Dermis blood vessel endothelial cell (primary cell): ENCODE data around the gene KCNH6. TPM values are rescaled to one million over a fixed set of nuclear protein-coding genes. Genes with fewer than 3 reads are reported as not detected.

Source experiments
- DNase-seq: peaks from one replicate; pipeline ENCODE4 v3.0.0; 2010
- total RNA-seq: library from RNA; depleted of rRNA; stranded (reverse); fragments of >200 nt; gene quantifications from 2 replicates; pipeline ENCODE4 v1.2.3, GENCODE V29; 2014

Gene KCNH6
- total RNA-seq, 1 donor from 2014 or later = not detected

DNA sequence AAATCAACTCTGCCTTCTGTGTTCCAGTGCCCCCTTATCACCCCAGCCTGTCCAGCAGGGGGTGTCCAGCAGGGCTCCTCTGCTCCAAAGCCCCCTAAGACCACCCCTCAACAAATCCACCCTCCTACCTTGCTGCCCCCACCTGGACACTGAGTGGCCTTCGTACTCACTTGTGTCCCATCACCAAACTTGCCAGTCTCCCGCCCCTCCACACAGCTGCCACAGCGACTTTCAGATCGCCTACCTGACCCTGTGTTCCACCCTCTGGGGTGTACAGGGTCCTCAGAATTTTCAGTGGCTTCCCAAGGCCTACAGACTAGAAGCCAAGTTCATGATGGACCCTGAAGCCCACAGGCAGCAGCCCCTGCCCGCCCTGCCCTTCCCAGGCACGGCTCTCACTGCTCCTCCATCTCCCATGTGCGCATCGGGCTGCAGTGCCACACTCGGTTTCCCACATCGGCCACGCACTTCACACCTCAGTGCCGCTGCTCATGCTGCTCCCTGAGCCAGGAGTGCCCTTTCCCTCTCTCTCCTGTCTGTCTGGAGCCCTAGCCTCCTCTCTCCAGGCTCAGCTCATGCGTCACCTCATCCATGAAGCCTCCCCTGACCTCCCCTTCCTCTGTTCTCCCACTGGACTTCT lies 11.8 kb downstream of the KCNH6 start:
- DNase-seq = no peak

GRCh38 chr17:63535640-63536039 lies 12.5 kb downstream of the KCNH6 start:
- no peak for DNase-seq

DNA sequence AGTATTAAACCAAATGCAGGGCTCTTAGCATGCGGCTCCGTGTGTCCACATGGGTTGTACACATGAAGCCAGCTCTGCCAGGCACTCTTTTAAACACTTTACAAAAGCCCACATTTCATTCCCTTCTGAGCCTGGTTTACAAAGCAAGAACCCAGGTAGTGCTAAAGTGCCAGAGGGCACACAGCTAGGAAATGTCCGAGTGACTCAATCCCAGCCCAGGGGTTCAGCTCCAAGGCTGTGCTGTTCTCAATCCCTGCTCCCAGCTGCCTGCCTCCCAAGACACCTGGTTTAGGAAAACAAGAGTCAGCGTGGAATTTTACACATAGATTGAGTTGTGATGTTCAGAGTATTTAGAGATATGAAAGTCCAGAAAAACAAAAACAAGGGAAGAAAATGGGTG lies 13.8 kb downstream of the KCNH6 start:
- no peak for DNase-seq

- no peak for DNase-seq
Observed at GRCh38 chr17:63537991-63538692, 15.0 kb downstream of the KCNH6 start.

DNA sequence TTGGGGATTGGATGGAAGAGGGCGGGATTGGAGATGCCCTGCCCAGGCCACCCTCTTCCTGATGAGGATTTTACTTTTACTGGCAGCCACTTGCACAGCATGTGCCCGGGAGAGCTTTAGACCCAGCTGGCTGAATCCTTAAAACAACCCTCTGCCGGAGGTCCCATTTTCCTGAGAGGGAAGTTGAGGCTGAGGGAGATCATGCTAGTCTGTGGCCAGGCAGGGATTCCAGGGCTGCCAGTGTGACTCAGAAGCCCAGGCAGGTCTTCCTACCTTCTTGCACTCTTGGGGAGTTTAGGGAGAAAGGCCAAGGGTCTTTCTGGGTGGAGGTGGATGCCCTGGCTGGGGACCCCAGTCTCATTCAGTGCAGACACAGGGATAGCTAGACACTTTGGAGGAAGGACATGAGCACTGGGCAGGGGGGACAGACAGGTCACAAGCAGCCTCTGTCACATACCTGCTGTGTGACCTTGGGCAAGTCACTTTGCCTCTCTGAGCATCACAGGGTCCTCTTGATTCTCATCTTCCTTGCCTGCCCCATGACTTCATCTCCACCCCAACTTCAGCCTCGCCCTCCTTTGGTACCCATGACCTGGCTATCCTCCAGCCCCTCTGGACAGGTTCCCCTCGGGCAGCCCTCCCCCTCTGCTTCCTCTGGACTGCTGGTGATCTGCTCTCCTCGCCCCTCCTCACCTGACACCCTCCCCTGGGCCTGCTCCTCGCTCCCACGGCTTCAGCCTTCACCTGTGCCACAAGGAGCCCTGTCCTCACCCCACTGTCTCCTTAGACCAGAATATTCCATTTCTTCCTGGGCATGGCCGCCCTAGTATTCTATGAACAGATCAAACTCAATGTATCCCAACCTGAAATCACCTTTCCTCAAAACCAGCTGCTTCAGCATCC lies 15.8 kb downstream of the KCNH6 start:
- DNase-seq = no peak

DNA sequence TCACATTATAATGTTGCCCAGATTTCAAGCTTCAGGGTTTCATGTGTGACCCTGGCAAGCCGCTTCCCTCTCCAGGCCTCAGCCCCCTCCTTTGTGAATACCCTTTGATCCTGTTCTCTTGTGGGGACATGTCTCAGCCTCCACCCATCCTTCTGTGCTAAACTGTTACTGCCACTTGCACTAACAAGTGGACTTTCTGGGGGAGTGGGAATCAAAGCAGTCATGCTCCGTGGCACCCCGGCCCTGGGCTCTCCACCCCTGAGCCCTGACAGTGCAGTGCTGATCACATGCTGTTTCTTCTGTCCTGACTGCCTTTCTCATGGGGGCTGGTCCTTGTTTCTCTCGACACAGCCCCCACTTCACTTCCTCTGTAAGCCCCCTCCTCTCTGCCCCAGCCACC lies 17.4 kb downstream of the KCNH6 start:
- DNase-seq = no peak

DNA sequence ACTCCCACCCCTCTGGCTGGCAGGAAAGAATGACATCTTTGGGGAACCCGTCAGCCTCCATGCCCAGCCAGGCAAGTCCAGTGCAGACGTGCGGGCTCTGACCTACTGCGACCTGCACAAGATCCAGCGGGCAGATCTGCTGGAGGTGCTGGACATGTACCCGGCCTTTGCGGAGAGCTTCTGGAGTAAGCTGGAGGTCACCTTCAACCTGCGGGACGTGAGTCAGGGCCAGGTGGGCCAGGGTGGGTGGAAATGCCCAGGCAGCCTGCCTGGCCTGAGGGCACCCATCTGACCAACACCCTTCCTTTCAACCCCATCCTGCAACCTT lies 19.0 kb downstream of the KCNH6 start:
- no peak for DNase-seq

GRCh38 chr17:63542942-63543821 lies 20.0 kb downstream of the KCNH6 start:
- DNase-seq = no peak

DNA sequence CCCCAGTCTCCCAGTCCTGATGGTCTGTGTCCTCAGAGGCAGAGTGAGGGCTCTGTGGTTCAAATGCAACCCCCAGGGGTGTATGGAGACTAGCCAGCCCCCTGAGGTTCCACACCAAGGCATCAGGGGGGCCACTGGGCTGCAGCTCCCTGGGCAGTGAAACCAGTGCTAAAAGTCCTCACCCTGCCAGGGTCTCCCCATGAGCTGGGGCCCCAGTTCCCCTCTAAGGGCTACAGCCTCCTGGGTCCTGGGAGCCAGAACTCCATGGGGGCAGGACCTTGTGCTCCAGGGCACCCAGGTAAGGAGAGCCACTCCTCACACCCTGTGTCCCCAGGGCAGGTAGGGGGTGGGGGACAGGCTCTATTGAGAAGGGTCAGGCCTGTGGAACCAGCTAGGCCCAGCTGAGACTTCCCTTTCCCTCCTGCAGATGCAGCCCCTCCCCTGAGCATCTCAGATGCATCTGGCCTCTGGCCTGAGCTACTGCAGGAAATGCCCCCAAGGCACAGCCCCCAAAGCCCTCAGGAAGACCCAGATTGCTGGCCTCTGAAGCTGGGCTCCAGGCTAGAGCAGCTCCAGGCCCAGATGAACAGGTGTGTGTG lies 20.8 kb downstream of the KCNH6 start:
- no peak for DNase-seq

GRCh38 chr17:63544467-63545301 lies 21.5 kb downstream of the KCNH6 start:
- no peak for DNase-seq

DNA sequence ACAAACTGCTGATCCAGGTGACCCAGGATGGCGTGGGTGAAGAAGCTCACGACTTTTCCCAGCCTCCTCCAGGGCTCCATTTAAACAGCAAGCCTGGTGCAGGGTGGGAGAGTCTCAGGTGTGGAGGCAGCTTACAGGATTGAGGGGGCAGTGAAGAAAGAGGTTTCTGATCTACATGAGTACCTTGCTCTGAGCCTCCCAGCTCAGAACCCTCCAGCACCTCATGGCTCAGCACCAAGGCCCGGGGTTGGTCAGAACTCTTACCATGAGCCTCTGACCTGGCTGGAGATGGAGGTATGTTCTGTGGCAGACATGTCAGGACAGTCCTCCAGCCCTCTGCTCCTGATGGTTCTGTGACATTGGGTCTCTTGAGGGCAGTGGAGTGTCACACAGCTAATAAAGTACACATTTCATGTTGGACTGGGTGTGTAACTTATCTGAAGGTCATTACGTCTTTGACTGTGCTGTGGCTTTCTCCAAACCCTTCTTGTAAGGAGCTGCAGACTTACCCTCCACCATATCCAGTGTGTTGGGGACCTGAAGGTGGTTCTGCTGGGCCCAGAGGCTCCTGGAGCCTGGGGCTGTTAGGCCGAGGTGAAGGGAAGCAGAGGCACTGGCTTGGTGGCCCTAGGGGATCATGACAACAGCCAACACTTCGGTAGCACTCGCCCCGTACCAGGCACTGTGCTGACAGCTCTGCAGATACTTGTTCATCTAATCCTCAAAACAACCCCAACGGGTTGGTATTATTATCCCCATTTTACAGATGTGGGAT lies 23.3 kb downstream of the KCNH6 start:
- no peak for DNase-seq

DNA sequence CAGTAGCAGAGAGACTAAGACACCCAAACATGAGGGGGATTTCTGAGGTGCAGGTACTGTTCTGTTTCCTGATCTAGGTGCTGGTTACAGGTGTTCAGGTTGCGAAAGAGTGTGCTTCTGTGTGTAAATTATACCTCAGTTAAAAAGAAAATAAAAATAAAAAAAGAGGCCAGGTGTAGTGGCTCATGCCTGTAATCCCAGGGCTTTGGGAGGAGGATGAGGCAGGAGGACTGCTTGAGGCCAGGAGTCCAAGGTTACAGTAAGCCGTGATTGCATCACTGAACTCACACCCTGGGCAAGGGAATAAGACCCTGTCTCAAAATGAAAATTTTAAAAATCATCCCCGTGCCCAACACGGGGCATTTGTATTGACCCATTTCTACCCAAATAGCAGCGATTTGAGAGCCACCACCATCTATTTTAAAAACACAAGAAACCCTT lies 23.9 kb downstream of the KCNH6 start:
- no peak for DNase-seq

DNA sequence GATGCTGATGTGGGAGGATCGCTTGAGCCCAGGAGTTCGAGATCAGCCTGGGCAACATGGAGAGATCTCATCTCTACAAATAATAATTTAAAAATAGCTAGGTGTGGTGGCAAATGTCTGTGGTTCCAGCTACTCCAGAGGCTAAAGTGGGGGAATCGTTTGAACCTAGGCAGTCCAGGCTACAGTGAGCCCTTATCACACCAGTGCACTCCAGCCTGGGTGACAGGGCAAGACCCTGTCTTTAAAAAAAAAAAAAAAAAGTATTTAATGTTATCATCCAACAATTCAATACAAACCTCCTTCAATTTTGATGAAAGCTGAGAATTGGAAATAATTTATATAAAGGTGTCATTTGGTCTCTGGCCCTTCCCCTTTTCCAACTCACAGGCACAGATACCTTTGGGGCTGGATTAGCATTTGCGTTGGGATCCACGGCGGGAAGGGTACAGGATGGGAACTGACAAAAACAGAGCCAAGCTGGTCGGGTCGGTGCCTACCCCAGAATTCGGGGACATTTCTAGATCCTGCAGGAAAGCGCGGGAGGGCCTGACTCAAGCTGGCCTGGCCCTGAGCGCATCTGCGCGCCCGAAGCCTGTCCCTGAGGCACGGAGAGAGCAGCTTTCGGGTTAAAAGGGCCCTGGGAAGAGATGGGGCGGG lies 26.3 kb downstream of the KCNH6 start:
- DNase-seq = no peak

DNA sequence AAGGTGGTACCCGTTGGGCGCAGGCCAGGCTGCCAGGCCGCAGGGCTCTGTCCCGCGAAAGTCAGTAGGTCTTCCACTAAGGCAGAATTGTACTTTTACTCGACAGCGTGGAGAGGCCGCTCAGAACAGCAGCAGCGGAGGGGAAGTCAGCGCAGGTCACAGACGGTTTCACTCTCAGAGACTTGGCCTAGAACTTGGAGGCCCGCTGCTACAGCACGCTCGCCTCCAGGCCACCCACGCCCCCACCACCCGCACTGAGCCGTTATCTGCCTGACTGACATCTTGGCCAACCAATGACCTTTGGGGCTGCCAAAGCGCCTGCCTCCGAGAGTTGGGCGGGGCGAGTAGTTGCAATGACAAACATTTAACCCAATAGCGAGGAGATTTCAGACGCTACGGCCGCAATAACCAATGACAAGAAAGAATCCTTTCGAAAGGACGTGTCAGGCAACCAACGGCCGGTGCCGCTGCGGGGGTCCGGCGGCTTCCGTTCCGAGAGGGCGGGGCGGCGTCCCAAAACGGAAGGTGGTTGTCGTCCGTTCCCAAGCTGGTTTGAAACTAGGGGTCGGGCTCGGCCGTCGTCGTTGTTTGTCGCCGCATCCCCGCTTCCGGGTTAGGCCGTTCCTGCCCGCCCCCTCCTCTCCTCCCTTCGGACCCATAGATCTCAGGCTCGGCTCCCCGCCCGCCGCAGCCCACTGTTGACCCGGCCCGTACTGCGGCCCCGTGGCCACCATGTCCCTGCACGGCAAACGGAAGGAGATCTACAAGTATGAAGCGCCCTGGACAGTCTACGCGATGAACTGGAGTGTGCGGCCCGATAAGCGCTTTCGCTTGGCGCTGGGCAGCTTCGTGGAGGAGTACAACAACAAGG lies 27.0 kb downstream of the KCNH6 start, which contains the start of gene DCAF7:
TSS of gene DCAF7 (plus strand) at position 532 of the 871 bp plus-strand sequence. CDS start at position 733, 201 bp downstream.
- peak; percentile 100 for DNase-seq

- peak; percentile 58 for DNase-seq
Observed at GRCh38 chr17:63550817-63551639, 27.9 kb downstream of the KCNH6 start.

DNA sequence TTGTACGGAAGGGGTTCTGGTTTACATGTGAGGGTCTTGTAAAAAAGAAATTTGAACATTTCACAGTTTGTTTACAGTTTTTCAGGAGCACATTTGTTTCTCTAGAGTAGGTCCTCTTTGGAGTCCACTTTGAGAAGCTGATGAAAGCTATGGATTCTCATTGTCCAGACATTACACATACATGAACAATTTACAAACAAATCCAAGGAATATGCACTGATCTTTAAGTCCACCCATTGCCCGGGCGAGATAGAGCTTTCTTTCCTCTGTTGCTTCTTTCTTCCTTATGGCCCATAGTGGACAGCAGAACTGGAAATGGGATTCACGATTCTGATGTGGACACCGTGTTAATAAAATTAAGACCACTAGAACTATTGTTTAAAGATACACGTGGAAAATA lies 29.1 kb downstream of the KCNH6 start:
- DNase-seq = no peak

DNA sequence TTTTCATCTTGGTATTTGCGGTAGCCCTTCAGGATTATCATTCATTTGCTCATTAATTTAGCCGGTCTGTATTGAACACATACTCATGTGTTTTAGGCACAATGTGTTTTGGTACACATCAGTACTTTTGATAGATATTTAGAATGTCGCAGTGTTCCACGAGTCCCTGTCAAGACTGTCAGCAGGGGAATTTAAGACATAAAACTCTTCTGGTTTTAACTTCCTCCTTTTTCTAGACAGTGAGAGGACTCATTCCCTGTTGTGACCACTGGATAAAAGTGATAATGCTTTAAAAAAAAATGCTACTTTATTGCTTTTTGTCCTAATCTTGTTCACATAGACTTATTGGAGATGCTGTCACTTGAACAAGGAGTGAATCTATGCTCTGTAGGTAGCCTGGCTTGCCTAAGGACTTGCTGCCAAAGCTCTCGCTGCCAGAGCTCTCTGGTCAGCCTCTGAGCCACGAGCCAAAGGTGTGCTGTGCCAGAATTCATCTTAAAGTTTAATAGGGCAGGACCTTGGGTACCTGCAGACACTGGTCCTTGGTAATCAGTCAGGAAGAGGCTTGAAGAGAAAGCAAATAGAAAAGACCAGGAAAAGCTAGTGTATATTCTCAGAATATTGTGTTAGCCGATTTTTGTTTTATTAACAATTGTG lies 32.5 kb downstream of the KCNH6 start:
- DNase-seq = no peak
